ENCODE data around the gene SLC12A4. TPM values are rescaled to one million over a fixed set of nuclear protein-coding genes. Genes with fewer than 3 reads are reported as not detected.

Gene SLC12A4
- total RNA-seq, 6 experiments from 2014 or later = 17.2 to 40.0 (median 21.9) TPM

- TF ChIP-seq CTCF (IDR thresholded peaks at IDR 0.05) (no peak), POLR2A (IDR thresholded peaks at IDR 0.05) (no peak)
- Histone ChIP-seq H3K9me3 (no peaks in the 10 kb centered on the region), H3K4me3 (no peak overlapping the region), H3K4me1 (peaks cover 0 to 20% (median 3%) of the 10 kb centered on the region in 4 donors), H3K27me3 (no peaks in the 10 kb centered on the region), H3K36me3 (peaks cover 0 to 4% (median 0%) of the 10 kb centered on the region in 4 donors), H3K27ac (no peak overlapping the region)
- DNase-seq (peak in 1 of 3 donors; percentile 57), ATAC-seq (no peak)
- intact Hi-C loops (cut with DNase I) = no loop called here
- WGBS (ENCODE audit: insufficient coverage, low coverage, low lambda C conversion rate, missing lambda C conversion rate) = 77% methylated on average over 5 of the region's 13 CpGs
Measured at GRCh38 chr16:67934306-67935100, 33.9 kb downstream of the SLC12A4 start.

- Histone ChIP-seq H3K9me3 (no peaks in the 10 kb centered on the region), H3K36me3 (peaks cover 0 to 4% (median 0%) of the 10 kb centered on the region in 4 donors), H3K4me3 (no peak overlapping the region), H3K27ac (no peak overlapping the region), H3K4me1 (peaks cover 0 to 19% (median 3%) of the 10 kb centered on the region in 4 donors), H3K27me3 (no peaks in the 10 kb centered on the region)
- no peak for ATAC-seq
- 68% methylated on average over 2 of the region's 7 CpGs for WGBS (ENCODE audit: insufficient coverage, low coverage, low lambda C conversion rate, missing lambda C conversion rate)
- intact Hi-C loops (cut with DNase I) = no loop called here
- TF ChIP-seq POLR2A (IDR thresholded peaks at IDR 0.05) = no peak
- no peak for TF ChIP-seq CTCF (IDR thresholded peaks at IDR 0.05)
- DNase-seq = peak in 1 of 3 donors; percentile 37
Measured at GRCh38 chr16:67933805-67934204, 34.6 kb downstream of the SLC12A4 start.

- peaks cover 0 to 4% (median under 1%) of the 10 kb centered on the region in 4 donors for H3K36me3 ChIP-seq
- intact Hi-C loops (cut with DNase I) = no loop called here
Measured at GRCh38 chr16:67932462-67932840, 36.0 kb downstream of the SLC12A4 start.

GRCh38 chr16:67931712-67932461 lies 36.5 kb downstream of the SLC12A4 start, which contains the start of gene CTRL:
TSS of gene CTRL (minus strand) at chr16:67931862. CDS start at chr16:67931852, 10 bp downstream.
- intact Hi-C loops (cut with DNase I) = no loop called here
- Histone ChIP-seq H3K27me3 (no peaks in the 10 kb centered on the region), H3K4me3 (no peak within 1 kb of the TSS), H3K27ac (no peak within 1 kb of the TSS), H3K4me1 (peaks cover 0 to 9% (median 3%) of the 10 kb centered on the region in 4 donors), H3K9me3 (no peaks in the 10 kb centered on the region), H3K36me3 (peaks cover 0 to 4% (median 1%) of the 10 kb centered on the region in 4 donors)
- 100% methylated on average over 1 of the region's 15 CpGs for WGBS (ENCODE audit: insufficient coverage, low coverage, low lambda C conversion rate, missing lambda C conversion rate)
- ATAC-seq = no peak
- TF ChIP-seq POLR2A (IDR thresholded peaks at IDR 0.05) = no peak
- no peak for TF ChIP-seq CTCF (IDR thresholded peaks at IDR 0.05)
- no peak for DNase-seq

More at GRCh38 chr16:67932462-67932840, 36.0 kb downstream of the SLC12A4 start:
- Histone ChIP-seq H3K27ac (no peak overlapping the region), H3K4me1 (peaks cover 0 to 15% (median 3%) of the 10 kb centered on the region in 4 donors), H3K4me3 (no peak overlapping the region), H3K9me3 (no peaks in the 10 kb centered on the region), H3K27me3 (no peaks in the 10 kb centered on the region)
- TF ChIP-seq CTCF (IDR thresholded peaks at IDR 0.05) (no peak), POLR2A (IDR thresholded peaks at IDR 0.05) (no peak)
- no peak for ATAC-seq
- WGBS (ENCODE audit: insufficient coverage, low coverage, low lambda C conversion rate, missing lambda C conversion rate) = no CpG with 5 or more reads among the region's 4 CpGs
- no peak for DNase-seq

Measured in right lobe of liver (tissue), 6 donors.